HG02571 (cell line): ENCODE results near the gene JDP2.

Source experiments
- ATAC-seq: cut with Tn5 transposase; IDR thresholded peaks from one replicate; pipeline ENCODE4 v1.9.1; 2021; ENCODE audit warnings: mild to moderate bottlenecking, moderate library complexity; ENCODE audit not compliant: unreplicated experiment

Gene JDP2

GRCh38 chr14:75511201-75511600 lies 83.4 kb downstream of the JDP2 start:
- no peak for ATAC-seq

- ATAC-seq = peak; percentile 43
These were observed 86.3 kb downstream of the JDP2 start for GRCh38 chr14:75513911-75514672.

GRCh38 chr14:75514673-75515628 lies 87.1 kb downstream of the JDP2 start:
- ATAC-seq = peak; percentile 35

- peak; percentile 26 for ATAC-seq
These were observed 87.8 kb downstream of the JDP2 start for GRCh38 chr14:75515629-75515996.

GRCh38 chr14:75518625-75519024 lies 90.8 kb downstream of the JDP2 start:
- ATAC-seq = no peak

- no peak for ATAC-seq
These were observed 91.6 kb downstream of the JDP2 start for GRCh38 chr14:75519394-75519793.

- ATAC-seq = no peak
These were observed 92.3 kb downstream of the JDP2 start for GRCh38 chr14:75519826-75520728.

GRCh38 chr14:75520852-75521251 lies 93.0 kb downstream of the JDP2 start:
- no peak for ATAC-seq

- no peak for ATAC-seq
These were observed 93.8 kb downstream of the JDP2 start for GRCh38 chr14:75521415-75522199.

- peak; percentile 60 for ATAC-seq
These were observed 94.6 kb downstream of the JDP2 start, which contains the start of gene BATF for GRCh38 chr14:75522224-75522982. Gene BATF (plus strand): TSS chr14:75522469. CDS start chr14:75522683, 214 bp downstream.

GRCh38 chr14:75522983-75523318 lies 95.1 kb downstream of the JDP2 start:
- no peak for ATAC-seq
